ENCODE measurements around the gene SEMA5A. TPM values are rescaled to one million over a fixed set of nuclear protein-coding genes. Genes with fewer than 3 reads are reported as not detected.

SEMA5A gene
- polyA plus RNA-seq, 1 donor (not counting 4 experiments of a cell fraction or from before 2014, with no cell fraction given), result 0.16 TPM

DNA sequence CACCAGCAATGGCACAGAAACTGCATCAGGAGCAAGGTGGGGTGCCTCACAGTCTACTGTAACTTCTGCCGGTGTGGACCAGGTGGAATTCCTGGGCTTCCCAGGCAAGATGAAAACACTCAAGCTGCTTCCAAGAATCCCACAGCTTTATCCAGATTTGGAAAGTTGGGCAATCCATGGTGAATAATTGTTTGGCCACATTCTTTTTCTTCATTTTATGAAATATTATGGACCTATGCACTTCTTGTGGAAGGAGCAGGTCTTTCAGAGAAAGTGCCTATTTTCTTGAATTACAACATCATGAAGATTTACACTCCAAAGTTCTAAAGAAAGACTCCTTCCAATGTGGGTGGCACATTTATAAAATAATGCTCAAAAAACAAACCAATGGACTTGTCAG lies 503.6 kb downstream of the SEMA5A start:
- H3K9me1 ChIP-seq (ENCODE audit: control insufficient read depth, extremely low read depth, insufficient read depth, low read length), result no peaks in the 10 kb centered on the region
- dilution Hi-C loops (cut with MboI; ENCODE audit: extremely low pct_ligation_motif_present, low sequenced_read_pairs), result no loop called here
- no peak overlapping the region for H3K4me2 ChIP-seq (ENCODE audit: control insufficient read depth, extremely low read depth, insufficient read depth, low read depth, low read length)
- no peak overlapping the region for H3K9ac ChIP-seq (ENCODE audit: control insufficient read depth, extremely low read depth, insufficient read depth, low read length)
- H2AFZ ChIP-seq (ENCODE audit: control insufficient read depth, low read length), result no peak overlapping the region
- H3K36me3 ChIP-seq (ENCODE audit: control insufficient read depth in 2 of 2, extremely low read depth in 1 of 2, insufficient read depth in 2 of 2, low read length in 2 of 2), result no peaks in the 10 kb centered on the region
- H4K20me1 ChIP-seq (ENCODE audit: control insufficient read depth, extremely low read depth, insufficient read depth, low read length), result no peaks in the 10 kb centered on the region
- no peaks in the 10 kb centered on the region for H3K9me3 ChIP-seq (ENCODE audit: control insufficient read depth, low read depth, low read length)
- DNase-seq (ENCODE audit: low read depth, low spot score), result no peak
- TF ChIP-seq, protein P1, sequence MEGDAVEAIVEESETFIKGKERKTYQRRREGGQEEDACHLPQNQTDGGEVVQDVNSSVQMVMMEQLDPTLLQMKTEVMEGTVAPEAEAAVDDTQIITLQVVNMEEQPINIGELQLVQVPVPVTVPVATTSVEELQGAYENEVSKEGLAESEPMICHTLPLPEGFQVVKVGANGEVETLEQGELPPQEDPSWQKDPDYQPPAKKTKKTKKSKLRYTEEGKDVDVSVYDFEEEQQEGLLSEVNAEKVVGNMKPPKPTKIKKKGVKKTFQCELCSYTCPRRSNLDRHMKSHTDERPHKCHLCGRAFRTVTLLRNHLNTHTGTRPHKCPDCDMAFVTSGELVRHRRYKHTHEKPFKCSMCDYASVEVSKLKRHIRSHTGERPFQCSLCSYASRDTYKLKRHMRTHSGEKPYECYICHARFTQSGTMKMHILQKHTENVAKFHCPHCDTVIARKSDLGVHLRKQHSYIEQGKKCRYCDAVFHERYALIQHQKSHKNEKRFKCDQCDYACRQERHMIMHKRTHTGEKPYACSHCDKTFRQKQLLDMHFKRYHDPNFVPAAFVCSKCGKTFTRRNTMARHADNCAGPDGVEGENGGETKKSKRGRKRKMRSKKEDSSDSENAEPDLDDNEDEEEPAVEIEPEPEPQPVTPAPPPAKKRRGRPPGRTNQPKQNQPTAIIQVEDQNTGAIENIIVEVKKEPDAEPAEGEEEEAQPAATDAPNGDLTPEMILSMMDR (optimal IDR thresholded peaks at IDR 0.05 in 1 of 3, IDR thresholded peaks at IDR 0.05 in 1 of 3, conservative IDR thresholded peaks at IDR 0.05 in 1 of 3; ENCODE audit: extremely low read depth in 1 of 3, insufficient read depth in 2 of 3, low read length in 3 of 3), result no peak
- no peak overlapping the region for H3K27ac ChIP-seq (ENCODE audit: control insufficient read depth, insufficient read depth, low read length)
- no peak for FAIRE-seq
- no peaks in the 10 kb centered on the region for H3K27me3 ChIP-seq (ENCODE audit: control insufficient read depth, extremely low read depth, insufficient read depth, low read length)
- H3K4me1 ChIP-seq (ENCODE audit: control insufficient read depth, extremely low read depth, insufficient read depth, low read length), result peaks cover 11% of the 10 kb centered on the region
- H3K79me2 ChIP-seq (ENCODE audit: control insufficient read depth, insufficient read depth, low read length), result no peaks in the 10 kb centered on the region
- no peak overlapping the region for H3K4me3 ChIP-seq (ENCODE audit: control insufficient read depth in 2 of 3, extremely low read depth in 1 of 3, insufficient read depth in 2 of 3, low read depth in 1 of 3, low read length in 3 of 3)

- Histone ChIP-seq H3K4me1 (ENCODE audit: control insufficient read depth, extremely low read depth, insufficient read depth, low read length) (no peaks in the 10 kb centered on the region), H4K20me1 (ENCODE audit: control insufficient read depth, extremely low read depth, insufficient read depth, low read length) (no peaks in the 10 kb centered on the region), H3K9me1 (ENCODE audit: control insufficient read depth, extremely low read depth, insufficient read depth, low read length) (no peaks in the 10 kb centered on the region), H2AFZ (ENCODE audit: control insufficient read depth, low read length) (no peak overlapping the region), H3K27me3 (ENCODE audit: control insufficient read depth, extremely low read depth, insufficient read depth, low read length) (no peaks in the 10 kb centered on the region), H3K9ac (ENCODE audit: control insufficient read depth, extremely low read depth, insufficient read depth, low read length) (no peak overlapping the region), H3K36me3 (ENCODE audit: control insufficient read depth in 2 of 2, extremely low read depth in 1 of 2, insufficient read depth in 2 of 2, low read length in 2 of 2) (no peaks in the 10 kb centered on the region), H3K27ac (ENCODE audit: control insufficient read depth, insufficient read depth, low read length) (no peak overlapping the region), H3K79me2 (ENCODE audit: control insufficient read depth, insufficient read depth, low read length) (no peaks in the 10 kb centered on the region), H3K4me2 (ENCODE audit: control insufficient read depth, extremely low read depth, insufficient read depth, low read depth, low read length) (no peak overlapping the region), H3K9me3 (ENCODE audit: control insufficient read depth, low read depth, low read length) (no peaks in the 10 kb centered on the region), H3K4me3 (ENCODE audit: control insufficient read depth in 2 of 3, extremely low read depth in 1 of 3, insufficient read depth in 2 of 3, low read depth in 1 of 3, low read length in 3 of 3) (no peak overlapping the region)
- DNase-seq (ENCODE audit: low read depth, low spot score) (no peak), FAIRE-seq (no peak)
- dilution Hi-C loops (cut with MboI; ENCODE audit: extremely low pct_ligation_motif_present, low sequenced_read_pairs), result no loop called here
- no peak for TF ChIP-seq EZH2 (IDR thresholded peaks at IDR 0.05; ENCODE audit: low read length)
- TF ChIP-seq, protein P1 (optimal IDR thresholded peaks at IDR 0.05 in 1 of 3, IDR thresholded peaks at IDR 0.05 in 1 of 3, conservative IDR thresholded peaks at IDR 0.05 in 1 of 3; ENCODE audit: extremely low read depth in 1 of 3, insufficient read depth in 2 of 3, low read length in 3 of 3), result no peak
These were observed 505.4 kb downstream of the SEMA5A start for GRCh38 chr5:9040475-9040874.

Data from keratinocyte (primary cell).